Liver (tissue), 9 donors: ENCODE measurements around the gene FRG2. TPM values are rescaled to one million over a fixed set of nuclear protein-coding genes. Genes with fewer than 3 reads are reported as not detected.
"Not testable (repeated sequence)": the region's sequence is repeated elsewhere in the genome, so short reads cannot be mapped to it uniquely, and the experiment has no call there.

ENCODE experiments used
- DNase-seq: peaks from one replicate; pipeline ENCODE4 v3.0.0-alpha.2; 2017; ENCODE audit warnings: low spot score
- H3K27ac ChIP-seq, 2 donors: one replicate each; pipeline ENCODE4 v1.7.0; 2013; ENCODE audit warnings: inconsistent platforms in 2 of 2, low read length in 2 of 2, control low read depth in 1 of 2, low read depth in 1 of 2, mild to moderate bottlenecking in 1 of 2
- H3K27me3 ChIP-seq, 4 donors: one replicate each; pipeline versions ENCODE4 v1.6.1 to v1.7.0; 2013; ENCODE audit warnings: low read length in 3 of 4, inconsistent platforms in 1 of 4, mild to moderate bottlenecking in 1 of 4, moderate library complexity in 1 of 4; ENCODE audit not compliant: control insufficient read depth in 4 of 4, insufficient read depth in 4 of 4
- H3K36me3 ChIP-seq, 4 donors: one replicate each; pipeline versions ENCODE4 v1.6.1 to v1.7.0; 2013; ENCODE audit warnings: low read length in 3 of 4, mild to moderate bottlenecking in 3 of 4, low read depth in 1 of 4, moderate library complexity in 1 of 4; ENCODE audit not compliant: control insufficient read depth in 4 of 4, insufficient read depth in 3 of 4
- H3K4me1 ChIP-seq, 4 donors: one replicate each; pipeline versions ENCODE4 v1.6.1 to v1.7.0; 2013; ENCODE audit warnings: low read length in 3 of 4, mild to moderate bottlenecking in 3 of 4, moderate library complexity in 1 of 4; ENCODE audit not compliant: control insufficient read depth in 4 of 4, insufficient read depth in 4 of 4
- H3K4me3 ChIP-seq, 3 donors: one replicate each; pipeline versions ENCODE4 v1.6.1 to v1.7.0; 2013; ENCODE audit warnings: low read length in 3 of 3, control low read depth in 1 of 3, low read depth in 1 of 3, mild to moderate bottlenecking in 1 of 3
- H3K9ac ChIP-seq, 2 donors: one replicate each; pipeline ENCODE4 v1.7.0; 2013; ENCODE audit warnings: low read length in 2 of 2, mild to moderate bottlenecking in 2 of 2, moderate library complexity in 2 of 2, control low read depth in 1 of 2, low read depth in 1 of 2
- H3K9me3 ChIP-seq, 4 donors: one replicate each; pipeline versions ENCODE4 v1.6.1 to v1.7.0; 2013; ENCODE audit warnings: low read length in 3 of 4; ENCODE audit not compliant: control insufficient read depth in 4 of 4
- ATF3 ChIP-seq: IDR thresholded peaks from 2 replicates; pipeline ENCODE4 v1.6.1; 2016; ENCODE audit warnings: antibody characterized with exemption
- CTCF ChIP-seq: fragments of 150-350 bp; IDR thresholded peaks from 2 replicates; pipeline ENCODE4 v1.5.1; 2017; ENCODE audit warnings: improper control_type of control experiment, low read depth, low read length; ENCODE audit not compliant: missing input control
- EGR1 ChIP-seq, 2 donors: IDR thresholded peaks; 2 replicates each; pipeline ENCODE4 v1.6.1; 2016 to 2018; ENCODE audit warnings: antibody characterized with exemption in 2 of 2, low read depth in 2 of 2
- FOXA1 ChIP-seq: IDR thresholded peaks from 2 replicates; pipeline ENCODE4 v1.6.1; 2016; ENCODE audit warnings: antibody characterized with exemption
- FOXA2 ChIP-seq: IDR thresholded peaks from 2 replicates; pipeline ENCODE4 v1.6.1; 2016; ENCODE audit warnings: antibody characterized with exemption
- GABPA ChIP-seq, 2 donors: IDR thresholded peaks in 1 of 2; conservative IDR thresholded peaks in 1 of 2; 2 replicates each; pipeline ENCODE4 v1.6.1; 2016; ENCODE audit warnings: antibody characterized with exemption in 2 of 2, mild to moderate bottlenecking in 1 of 2, moderate library complexity in 1 of 2
- HNF4A ChIP-seq, 2 donors: conservative IDR thresholded peaks; 2 replicates each; pipeline ENCODE4 v1.6.1; 2016; ENCODE audit warnings: antibody characterized with exemption in 2 of 2, mild to moderate bottlenecking in 2 of 2
- HNF4G ChIP-seq: IDR thresholded peaks from 2 replicates; pipeline ENCODE4 v1.6.1; 2016; ENCODE audit warnings: antibody characterized with exemption
- JUND ChIP-seq, 2 donors: IDR thresholded peaks; 2 replicates each; pipeline ENCODE4 v1.6.1; 2016; ENCODE audit warnings: antibody characterized with exemption in 2 of 2
- MAX ChIP-seq: IDR thresholded peaks from 2 replicates; pipeline ENCODE4 v1.6.1; 2016; ENCODE audit warnings: antibody characterized with exemption
- NR2F2 ChIP-seq: IDR thresholded peaks from 2 replicates; pipeline ENCODE4 v1.6.1; 2016; ENCODE audit warnings: antibody characterized with exemption
- RAD21 ChIP-seq, 2 donors: IDR thresholded peaks; 2 replicates each; pipeline ENCODE4 v1.6.1; 2016; ENCODE audit warnings: antibody characterized with exemption in 2 of 2, mild to moderate bottlenecking in 2 of 2
- REST ChIP-seq: IDR thresholded peaks from 2 replicates; pipeline ENCODE4 v1.6.1; 2016; ENCODE audit warnings: antibody characterized with exemption, mild to moderate bottlenecking
- RXRA ChIP-seq, 2 donors: IDR thresholded peaks; 2 replicates each; pipeline ENCODE4 v1.6.1; 2017 to 2018; ENCODE audit warnings: antibody characterized with exemption in 2 of 2, mild to moderate bottlenecking in 1 of 2
- SP1 ChIP-seq: IDR thresholded peaks from 2 replicates; pipeline ENCODE4 v1.6.1; 2018; ENCODE audit warnings: antibody characterized with exemption, mild to moderate bottlenecking
- TAF1 ChIP-seq: conservative IDR thresholded peaks from 2 replicates; pipeline ENCODE4 v1.6.1; 2016; ENCODE audit warnings: antibody characterized with exemption, mild to moderate bottlenecking
- YY1 ChIP-seq: IDR thresholded peaks from 2 replicates; pipeline ENCODE4 v1.6.1; 2016; ENCODE audit warnings: antibody characterized with exemption, mild to moderate bottlenecking
- ZBTB33 ChIP-seq: IDR thresholded peaks from 2 replicates; pipeline ENCODE4 v1.6.1; 2016; ENCODE audit warnings: antibody characterized with exemption
- WGBS: extraction: QIAGEN DNeasy Blood & Tissue Kit; methylation state at CpG from one replicate; pipeline ENCODE4 v1.1.7; 2013; 5-methylcytosine and 5-hydroxymethylcytosine counted together
- polyA plus RNA-seq, 2 donors: library from polyadenylated mRNA; stranded (reverse) in 1 of 2; unstranded in 1 of 2; fragments of 200-250 nt in 1 of 2; fragments of >200 nt in 1 of 2; fragmentation: Nextera tagmentation in 1 of 2; extraction: Ambion mirVana in 1 of 2; gene quantifications; one replicate each; pipeline versions ENCODE4 v1.2.1 to v1.2.3, GENCODE V29; 2013 to 2015
- total RNA-seq, 2 donors: library from RNA; depleted of rRNA; stranded (reverse); fragments of >200 nt; gene quantifications; one replicate each; pipeline ENCODE4 v1.2.3, GENCODE V29; 2014
- donor health status: healthy.
- donor health status: healthy.
- donor health status: healthy.
- donor health status: healthy.
- donor health status: healthy.

Gene FRG2
- total and polyA plus RNA-seq, 4 donors: not detected

- Histone ChIP-seq H3K27me3 (peaks cover 0 to 4% (median 0%) of the 10 kb centered on the region in 4 donors), H3K9ac (no peak overlapping the region), H3K4me1 (no peaks in the 10 kb centered on the region), H3K36me3 (no peaks in the 10 kb centered on the region), H3K4me3 (no peak overlapping the region), H3K27ac (no peak overlapping the region), H3K9me3 (no peaks in the 10 kb centered on the region)
- 79% methylated on average over 8 of the region's 8 CpGs for WGBS
- no peak for TF ChIP-seq HNF4A (conservative IDR thresholded peaks at IDR 0.05)
- no peak for TF ChIP-seq TAF1
- TF ChIP-seq FOXA2: no peak
- TF ChIP-seq SP1: no peak
- TF ChIP-seq RAD21 (IDR thresholded peaks at IDR 0.05): no peak
- TF ChIP-seq RXRA (IDR thresholded peaks at IDR 0.05): no peak
- no peak for TF ChIP-seq GABPA (IDR thresholded peaks at IDR 0.05 in 1 of 2, conservative IDR thresholded peaks at IDR 0.05 in 1 of 2)
- TF ChIP-seq NR2F2: no peak
- no peak for TF ChIP-seq ATF3
- no peak for TF ChIP-seq YY1
- no peak for DNase-seq
These were observed 45.1 kb downstream of the FRG2 start for GRCh38 chr4:189981970-189982369.

GRCh38 chr4:189980292-189980691 is 46.8 kb downstream of the FRG2 start:
- not testable (repeated sequence) for DNase-seq, H3K27me3 ChIP-seq, H3K9me3 ChIP-seq, H3K9ac ChIP-seq, H3K36me3 ChIP-seq, H3K27ac ChIP-seq, H3K4me3 ChIP-seq, H3K4me1 ChIP-seq
- WGBS: 53% methylated on average over 2 of the region's 2 CpGs

GRCh38 chr4:189979196-189980047 is 47.6 kb downstream of the FRG2 start:
- no peak overlapping the region for H3K4me3 ChIP-seq
- WGBS: 61% methylated on average over 10 of the region's 10 CpGs
- H3K27ac ChIP-seq: no peak overlapping the region
- TF ChIP-seq MAX: no peak
- TF ChIP-seq FOXA1: no peak
- TF ChIP-seq ATF3: no peak
- no peak for TF ChIP-seq HNF4G
- TF ChIP-seq FOXA2: no peak
- no peak for TF ChIP-seq HNF4A (conservative IDR thresholded peaks at IDR 0.05)
- TF ChIP-seq EGR1 (IDR thresholded peaks at IDR 0.05; ENCODE audit: low read depth in 2 of 2): no peak
- no peak for TF ChIP-seq TAF1
- TF ChIP-seq RAD21 (IDR thresholded peaks at IDR 0.05): no peak
- TF ChIP-seq NR2F2: no peak
- no peak for TF ChIP-seq SP1
- no peak for TF ChIP-seq CTCF
- no peak for TF ChIP-seq RXRA (IDR thresholded peaks at IDR 0.05)
- no peak for TF ChIP-seq ZBTB33
- no peak for TF ChIP-seq REST
- TF ChIP-seq JUND (IDR thresholded peaks at IDR 0.05): no peak
- no peak for TF ChIP-seq GABPA (IDR thresholded peaks at IDR 0.05 in 1 of 2, conservative IDR thresholded peaks at IDR 0.05 in 1 of 2)
- no peak for TF ChIP-seq YY1
- H3K27me3 ChIP-seq: peaks cover 0 to 4% (median 0%) of the 10 kb centered on the region in 4 donors
- H3K4me1 ChIP-seq: no peaks in the 10 kb centered on the region
- no peak overlapping the region for H3K9ac ChIP-seq
- no peak for DNase-seq
- H3K36me3 ChIP-seq: no peaks in the 10 kb centered on the region
- no peaks in the 10 kb centered on the region for H3K9me3 ChIP-seq
